Dendritic cell treated with granulocyte-macrophage colony-stimulating factor and Interleukin-4, amounts not matched to agents 40 ng/mL and 50 ng/mL, for 4 days (primary cell): ENCODE measurements around the gene MYO3B.

ENCODE experiments used
- H3K27ac Mint-ChIP-seq: one replicate; pipeline ENCODE4 v1.8.0; 2022; ENCODE audit warnings: mild to moderate bottlenecking, mixed read lengths
- H3K27me3 Mint-ChIP-seq: one replicate; pipeline ENCODE4 v1.8.0; 2022; ENCODE audit warnings: mild to moderate bottlenecking, mixed read lengths
- H3K36me3 Mint-ChIP-seq: one replicate; pipeline ENCODE4 v1.8.0; 2022; ENCODE audit warnings: low read depth, mixed read lengths
- H3K4me1 Mint-ChIP-seq: one replicate; pipeline ENCODE4 v1.8.0; 2022; ENCODE audit warnings: low read depth, mixed read lengths
- H3K4me3 Mint-ChIP-seq: one replicate; pipeline ENCODE4 v1.8.0; 2022; ENCODE audit warnings: mild to moderate bottlenecking, moderate library complexity, mixed read lengths
- H3K9me3 Mint-ChIP-seq: one replicate; pipeline ENCODE4 v1.8.0; 2022; ENCODE audit warnings: mixed read lengths
- intact Hi-C: fragments of 100-400 bp; cut with micrococcal nuclease; formaldehyde crosslinking; loops from one replicate; pipeline ENCODE4 v1.15.0; 2022

Gene MYO3B

GRCh38 chr2:170177950-170178781, at the start of gene MYO3B:
MYO3B (plus strand) TSS chr2:170178147; CDS start chr2:170178288, 141 bp downstream.
- no peak within 1 kb of the TSS for H3K27ac Mint-ChIP-seq
- intact Hi-C loops: no loop called here
- H3K4me3 Mint-ChIP-seq: no peak within 1 kb of the TSS
- no peaks in the 10 kb centered on the region for H3K4me1 Mint-ChIP-seq
- H3K27me3 Mint-ChIP-seq: no peaks in the 10 kb centered on the region
- no peaks in the 10 kb centered on the region for H3K36me3 Mint-ChIP-seq
- H3K9me3 Mint-ChIP-seq: no peaks in the 10 kb centered on the region

- Mint-ChIP-seq H3K27ac (no peak overlapping the region), H3K4me3 (no peak overlapping the region), H3K27me3 (no peaks in the 10 kb centered on the region), H3K9me3 (no peaks in the 10 kb centered on the region), H3K36me3 (no peaks in the 10 kb centered on the region), H3K4me1 (peaks cover 5% of the 10 kb centered on the region)
- intact Hi-C loops: no loop called here
Observed at GRCh38 chr2:170139276-170139967, 38.5 kb upstream of the MYO3B start.

GRCh38 chr2:170140561-170140960, 37.4 kb upstream of the MYO3B start:
- H3K27ac Mint-ChIP-seq: no peak overlapping the region
- H3K36me3 Mint-ChIP-seq: no peaks in the 10 kb centered on the region
- no peaks in the 10 kb centered on the region for H3K27me3 Mint-ChIP-seq
- H3K4me3 Mint-ChIP-seq: no peak overlapping the region
- intact Hi-C loops: no loop called here
- H3K9me3 Mint-ChIP-seq: no peaks in the 10 kb centered on the region
- H3K4me1 Mint-ChIP-seq: peaks cover 5% of the 10 kb centered on the region

GRCh38 chr2:170141865-170142264, 36.1 kb upstream of the MYO3B start:
- H3K4me3 Mint-ChIP-seq: no peak overlapping the region
- H3K27me3 Mint-ChIP-seq: no peaks in the 10 kb centered on the region
- H3K27ac Mint-ChIP-seq: no peak overlapping the region
- peaks cover 5% of the 10 kb centered on the region for H3K4me1 Mint-ChIP-seq
- H3K36me3 Mint-ChIP-seq: no peaks in the 10 kb centered on the region
- intact Hi-C loops: no loop called here
- no peaks in the 10 kb centered on the region for H3K9me3 Mint-ChIP-seq

- Mint-ChIP-seq H3K27ac (no peak overlapping the region), H3K27me3 (no peaks in the 10 kb centered on the region), H3K4me1 (peaks cover 5% of the 10 kb centered on the region), H3K36me3 (no peaks in the 10 kb centered on the region), H3K9me3 (no peaks in the 10 kb centered on the region), H3K4me3 (no peak overlapping the region)
- intact Hi-C loops: no loop called here
Observed at GRCh38 chr2:170142502-170142901, 35.4 kb upstream of the MYO3B start.

GRCh38 chr2:170143045-170143717, 34.8 kb upstream of the MYO3B start:
- Mint-ChIP-seq H3K4me1 (peaks cover 5% of the 10 kb centered on the region), H3K4me3 (no peak overlapping the region), H3K27ac (no peak overlapping the region), H3K27me3 (no peaks in the 10 kb centered on the region), H3K36me3 (no peaks in the 10 kb centered on the region), H3K9me3 (no peaks in the 10 kb centered on the region)
- intact Hi-C loops: no loop called here

GRCh38 chr2:170144761-170145160, 33.2 kb upstream of the MYO3B start:
- no peaks in the 10 kb centered on the region for H3K27me3 Mint-ChIP-seq
- no peaks in the 10 kb centered on the region for H3K36me3 Mint-ChIP-seq
- H3K4me3 Mint-ChIP-seq: no peak overlapping the region
- intact Hi-C loops: no loop called here
- no peak overlapping the region for H3K27ac Mint-ChIP-seq
- H3K9me3 Mint-ChIP-seq: no peaks in the 10 kb centered on the region
- H3K4me1 Mint-ChIP-seq: no peaks in the 10 kb centered on the region

GRCh38 chr2:170145191-170145590, 32.8 kb upstream of the MYO3B start:
- no peak overlapping the region for H3K27ac Mint-ChIP-seq
- intact Hi-C loops: no loop called here
- H3K36me3 Mint-ChIP-seq: no peaks in the 10 kb centered on the region
- no peaks in the 10 kb centered on the region for H3K27me3 Mint-ChIP-seq
- no peaks in the 10 kb centered on the region for H3K9me3 Mint-ChIP-seq
- H3K4me1 Mint-ChIP-seq: no peaks in the 10 kb centered on the region
- no peak overlapping the region for H3K4me3 Mint-ChIP-seq

GRCh38 chr2:170145675-170146432, 32.1 kb upstream of the MYO3B start:
- intact Hi-C loops: no loop called here
- Mint-ChIP-seq H3K27ac (no peak overlapping the region), H3K4me3 (no peak overlapping the region), H3K9me3 (no peaks in the 10 kb centered on the region), H3K27me3 (no peaks in the 10 kb centered on the region), H3K36me3 (no peaks in the 10 kb centered on the region), H3K4me1 (no peaks in the 10 kb centered on the region)

GRCh38 chr2:170146784-170147183, 31.2 kb upstream of the MYO3B start:
- Mint-ChIP-seq H3K36me3 (no peaks in the 10 kb centered on the region), H3K9me3 (no peaks in the 10 kb centered on the region)
- intact Hi-C loops: no loop called here

GRCh38 chr2:170147576-170147975, 30.4 kb upstream of the MYO3B start:
- no peak overlapping the region for H3K27ac Mint-ChIP-seq
- no peaks in the 10 kb centered on the region for H3K27me3 Mint-ChIP-seq
- no peaks in the 10 kb centered on the region for H3K9me3 Mint-ChIP-seq
- intact Hi-C loops: no loop called here
- H3K4me3 Mint-ChIP-seq: no peak overlapping the region
- H3K4me1 Mint-ChIP-seq: no peaks in the 10 kb centered on the region
- H3K36me3 Mint-ChIP-seq: no peaks in the 10 kb centered on the region

More at GRCh38 chr2:170146784-170147183, 31.2 kb upstream of the MYO3B start:
- no peaks in the 10 kb centered on the region for H3K27me3 Mint-ChIP-seq
- no peaks in the 10 kb centered on the region for H3K4me1 Mint-ChIP-seq
- no peak overlapping the region for H3K4me3 Mint-ChIP-seq
- no peak overlapping the region for H3K27ac Mint-ChIP-seq

GRCh38 chr2:170148161-170148560, 29.8 kb upstream of the MYO3B start:
- no peaks in the 10 kb centered on the region for H3K9me3 Mint-ChIP-seq
- H3K4me1 Mint-ChIP-seq: no peaks in the 10 kb centered on the region
- no peak overlapping the region for H3K4me3 Mint-ChIP-seq
- no peaks in the 10 kb centered on the region for H3K27me3 Mint-ChIP-seq
- no peak overlapping the region for H3K27ac Mint-ChIP-seq
- no peaks in the 10 kb centered on the region for H3K36me3 Mint-ChIP-seq
- intact Hi-C loops: no loop called here

GRCh38 chr2:170152421-170152820, 25.5 kb upstream of the MYO3B start:
- peaks cover 5% of the 10 kb centered on the region for H3K4me1 Mint-ChIP-seq
- H3K4me3 Mint-ChIP-seq: no peak overlapping the region
- no peaks in the 10 kb centered on the region for H3K36me3 Mint-ChIP-seq
- H3K27me3 Mint-ChIP-seq: no peaks in the 10 kb centered on the region
- intact Hi-C loops: no loop called here
- H3K9me3 Mint-ChIP-seq: no peaks in the 10 kb centered on the region
- no peak overlapping the region for H3K27ac Mint-ChIP-seq
